Peyer's patch (tissue), 4 donors: ENCODE measurements around the gene EIF5. TPM values are rescaled to one million over a fixed set of nuclear protein-coding genes. Genes with fewer than 3 reads are reported as not detected.

Source experiments
- DNase-seq, 3 donors: peaks; one replicate each; pipeline ENCODE4 v3.0.0-alpha.2; 2017 to 2019
- H3K27ac ChIP-seq, 4 donors: fragments of 200-600 bp; sonication (generic); one replicate each; pipeline ENCODE4 v1.5.1; 2016 to 2019
- H3K27me3 ChIP-seq, 2 donors: fragments of 200-600 bp; sonication (generic); one replicate each; pipeline ENCODE4 v1.5.1; 2019
- H3K36me3 ChIP-seq, 3 donors: fragments of 200-600 bp; sonication (generic); one replicate each; pipeline ENCODE4 v1.5.1; 2016 to 2019
- H3K4me1 ChIP-seq, 4 donors: fragments of 200-600 bp; sonication (generic); one replicate each; pipeline ENCODE4 v1.5.1; 2016 to 2019
- H3K4me3 ChIP-seq, 4 donors: fragments of 200-600 bp; sonication (generic); 1 replicate in 3 of 4; 2 replicates in 1 of 4; pipeline ENCODE4 v1.5.1; 2016 to 2019; ENCODE audit warnings: mild to moderate bottlenecking in 1 of 4
- H3K9me3 ChIP-seq, 4 donors: fragments of 200-600 bp; sonication (generic); one replicate each; pipeline ENCODE4 v1.5.1; 2016 to 2019; ENCODE audit warnings: mild to moderate bottlenecking in 1 of 4
- CTCF ChIP-seq, 6 experiments: fragments of 450-650 bp in 4 of 6; fragments of 200-600 bp in 2 of 6; sonication (generic) in 1 of 6; IDR thresholded peaks; one replicate each; pipeline ENCODE4 v1.5.1; 2017 to 2019; ENCODE audit warnings: antibody characterized with exemption in 6 of 6, mild to moderate bottlenecking in 3 of 6, moderate library complexity in 1 of 6
- POLR2A ChIP-seq, 2 donors: fragments of 450-650 bp; IDR thresholded peaks; one replicate each; pipeline ENCODE4 v1.5.1; 2017; ENCODE audit warnings: antibody characterized with exemption in 2 of 2, mild to moderate bottlenecking in 2 of 2, moderate library complexity in 2 of 2
- total RNA-seq, 4 donors: library from RNA; depleted of rRNA; stranded (reverse); fragments of >200 nt; gene quantifications; one replicate each; pipeline ENCODE4 v1.1.0, GENCODE V29; 2016

The EIF5 gene
- total RNA-seq, 4 donors from 2014 or later = 176 to 226 (median 217) TPM

GRCh38 chr14:103293465-103293864 lies 40.6 kb upstream of the EIF5 start:
- Histone ChIP-seq H3K27ac (no peak overlapping the region), H3K4me3 (no peak overlapping the region)
- TF ChIP-seq CTCF (IDR thresholded peaks at IDR 0.05) = no peak
- TF ChIP-seq POLR2A (IDR thresholded peaks at IDR 0.05) = no peak

GRCh38 chr14:103294091-103294490 lies 39.9 kb upstream of the EIF5 start:
- no peak overlapping the region for H3K27ac ChIP-seq
- TF ChIP-seq POLR2A (IDR thresholded peaks at IDR 0.05) = no peak
- no peak for TF ChIP-seq CTCF (IDR thresholded peaks at IDR 0.05)
- H3K9me3 ChIP-seq = no peaks in the 10 kb centered on the region
- no peaks in the 10 kb centered on the region for H3K27me3 ChIP-seq
- peak in 1 of 3 donors; percentile 42 for DNase-seq
- no peaks in the 10 kb centered on the region for H3K4me1 ChIP-seq
- H3K4me3 ChIP-seq = no peak overlapping the region
- no peaks in the 10 kb centered on the region for H3K36me3 ChIP-seq

More at GRCh38 chr14:103293465-103293864, 40.6 kb upstream of the EIF5 start:
- peak in 1 of 3 donors; percentile 28 for DNase-seq
- Histone ChIP-seq H3K9me3 (no peaks in the 10 kb centered on the region), H3K4me1 (no peaks in the 10 kb centered on the region), H3K36me3 (no peaks in the 10 kb centered on the region), H3K27me3 (no peaks in the 10 kb centered on the region)

GRCh38 chr14:103296007-103296406 lies 38.0 kb upstream of the EIF5 start:
- TF ChIP-seq POLR2A (IDR thresholded peaks at IDR 0.05) = no peak
- TF ChIP-seq CTCF (IDR thresholded peaks at IDR 0.05) = no peak
- no peaks in the 10 kb centered on the region for H3K36me3 ChIP-seq
- DNase-seq = peak in 1 of 3 donors; percentile 46
- no peaks in the 10 kb centered on the region for H3K9me3 ChIP-seq
- no peaks in the 10 kb centered on the region for H3K27me3 ChIP-seq
- H3K4me3 ChIP-seq = no peak overlapping the region
- no peak overlapping the region for H3K27ac ChIP-seq
- H3K4me1 ChIP-seq = no peaks in the 10 kb centered on the region

- H3K4me3 ChIP-seq = no peak overlapping the region
- DNase-seq = peak in 1 of 3 donors; percentile 27
- no peaks in the 10 kb centered on the region for H3K27me3 ChIP-seq
- H3K27ac ChIP-seq = no peak overlapping the region
- H3K9me3 ChIP-seq = no peaks in the 10 kb centered on the region
- no peak for TF ChIP-seq CTCF (IDR thresholded peaks at IDR 0.05)
- TF ChIP-seq POLR2A (IDR thresholded peaks at IDR 0.05) = no peak
- H3K36me3 ChIP-seq = no peaks in the 10 kb centered on the region
- H3K4me1 ChIP-seq = no peaks in the 10 kb centered on the region
Observed at GRCh38 chr14:103296987-103297386, 37.0 kb upstream of the EIF5 start.

GRCh38 chr14:103298620-103299019 lies 35.4 kb upstream of the EIF5 start:
- Histone ChIP-seq H3K27ac (no peak overlapping the region), H3K9me3 (no peaks in the 10 kb centered on the region), H3K36me3 (no peaks in the 10 kb centered on the region), H3K4me3 (no peak overlapping the region), H3K27me3 (no peaks in the 10 kb centered on the region), H3K4me1 (no peaks in the 10 kb centered on the region)
- DNase-seq = peak in 1 of 3 donors; percentile 24
- no peak for TF ChIP-seq POLR2A (IDR thresholded peaks at IDR 0.05)
- peak in 1 of 6 experiments; percentile 6 for TF ChIP-seq CTCF (IDR thresholded peaks at IDR 0.05)
